Upper lobe of left lung (tissue), 6 donors: ENCODE data around the gene SLCO3A1. TPM values are rescaled to one million over a fixed set of nuclear protein-coding genes. Genes with fewer than 3 reads are reported as not detected.

Source experiments
- ATAC-seq, 2 donors: fragments of 200-7000 bp; cut with Tn5 transposase; one replicate each; pipeline ENCODE4 v1.9.1; 2022; ENCODE audit warnings: mild to moderate bottlenecking in 2 of 2, moderate library complexity in 2 of 2; ENCODE audit not compliant: low FRiP score in 2 of 2
- DNase-seq, 2 donors: peaks; one replicate each; pipeline ENCODE4 v3.0.0-alpha.2; 2019 to 2020
- H3K27ac ChIP-seq, 4 donors: fragments of 200-600 bp; sonication (generic); one replicate each; pipeline ENCODE4 v1.5.1; 2016 to 2019
- H3K27me3 ChIP-seq, 4 donors: fragments of 200-600 bp; sonication (generic); one replicate each; pipeline ENCODE4 v1.5.1; 2017 to 2019
- H3K36me3 ChIP-seq, 4 donors: fragments of 200-600 bp; sonication (generic); one replicate each; pipeline ENCODE4 v1.5.1; 2016 to 2019
- H3K4me1 ChIP-seq, 4 donors: fragments of 200-600 bp; sonication (generic); one replicate each; pipeline ENCODE4 v1.5.1; 2018 to 2019
- H3K4me3 ChIP-seq, 4 donors: fragments of 200-600 bp; sonication (generic); one replicate each; pipeline ENCODE4 v1.5.1; 2017 to 2019; ENCODE audit warnings: mild to moderate bottlenecking in 2 of 4, moderate library complexity in 1 of 4
- H3K9me3 ChIP-seq, 4 donors: fragments of 200-600 bp; sonication (generic); one replicate each; pipeline ENCODE4 v1.5.1; 2018 to 2019
- EP300 ChIP-seq, 4 donors: sonication (generic); formaldehyde crosslinking; IDR thresholded peaks; one replicate each; pipeline ENCODE4 v1.5.1; 2017; ENCODE audit warnings: antibody characterized with exemption in 4 of 4, control low read depth in 2 of 4
- POLR2A ChIP-seq, 4 donors: fragments of 450-650 bp; IDR thresholded peaks; one replicate each; pipeline ENCODE4 v1.5.1; 2016 to 2017; ENCODE audit warnings: antibody characterized with exemption in 4 of 4, mild to moderate bottlenecking in 2 of 4
- POLR2AphosphoS5 ChIP-seq, 2 donors: sonication (generic); formaldehyde crosslinking; IDR thresholded peaks; one replicate each; pipeline ENCODE4 v1.5.1; 2017; ENCODE audit warnings: antibody characterized with exemption in 2 of 2
- WGBS, 2 donors: methylation state at CpG; one replicate each; pipeline ENCODE4 v1.1.5; 2017 to 2018; 5-methylcytosine and 5-hydroxymethylcytosine counted together
- total RNA-seq, 6 donors: library from RNA; depleted of rRNA in 4 of 6; stranded (reverse); fragments of >200 nt in 4 of 6; gene quantifications; one replicate each; pipeline versions ENCODE4 v1.1.0 to v1.2.1, GENCODE V29; 2016 to 2021
- TF ChIP-seq, protein P1 (sequence below), 6 experiments: fragments of 450-650 bp in 4 of 6; fragments of 200-600 bp in 2 of 6; sonication (generic) in 2 of 6; IDR thresholded peaks; one replicate each; pipeline ENCODE4 v1.5.1; 2016 to 2019; ENCODE audit warnings: antibody characterized with exemption in 6 of 6
- donor health status: DM: no; HTN: no; CAD: no; lungs with moderate emphysema.
- donor health status: DM: no; HTN: yes; CAD: no; lungs with severe emphysema.

Gene SLCO3A1
- total RNA-seq, 6 donors from 2014 or later = 29.3 to 56.6 (median 46.7) TPM

DNA sequence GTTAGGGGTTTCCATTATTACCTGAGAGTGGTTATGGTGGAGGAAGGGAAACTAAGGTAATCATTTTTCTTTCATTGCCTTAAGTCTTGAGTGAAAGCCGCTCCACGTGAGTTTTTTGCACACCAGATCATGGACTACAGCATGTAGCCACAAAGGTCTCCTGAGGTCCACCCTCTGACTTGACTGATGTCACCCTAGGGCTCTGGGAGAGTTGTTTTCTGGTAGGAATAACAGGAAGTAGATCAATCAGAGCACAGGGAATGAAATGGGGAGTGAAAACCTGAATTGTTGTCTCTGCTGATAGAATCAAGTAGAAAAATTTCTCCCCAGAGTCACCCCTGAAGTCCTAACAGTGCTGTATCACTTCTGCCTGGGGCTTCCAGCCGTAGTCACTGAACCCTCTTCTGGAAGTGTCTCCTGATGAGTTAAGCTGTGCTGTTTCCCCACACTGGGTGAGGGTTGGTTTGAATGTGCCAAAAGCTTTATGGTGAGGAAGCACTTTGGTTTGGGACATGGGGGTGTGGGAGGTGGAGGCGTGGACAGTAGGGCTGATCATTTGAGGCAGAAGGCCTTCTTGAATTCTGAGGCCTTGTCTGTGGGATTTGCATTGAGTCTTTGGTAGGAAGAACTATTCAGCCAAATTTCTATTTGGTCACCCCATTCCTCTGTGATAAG, 64.3 kb downstream of the SLCO3A1 start:
- ATAC-seq (no peak), DNase-seq (no peak)
- WGBS, 2 donors = 85 to 87% methylated on average over 4 of the region's 4 CpGs
- H3K4me1 ChIP-seq = peaks cover 21 to 26% (median 24%) of the 10 kb centered on the region in 4 donors
- H3K4me3 ChIP-seq = no peak overlapping the region
- no peaks in the 10 kb centered on the region for H3K27me3 ChIP-seq
- peak overlapping the region in 1 of 4 donors; percentile 27 for H3K27ac ChIP-seq
- no peaks in the 10 kb centered on the region for H3K9me3 ChIP-seq
- TF ChIP-seq, protein P1, sequence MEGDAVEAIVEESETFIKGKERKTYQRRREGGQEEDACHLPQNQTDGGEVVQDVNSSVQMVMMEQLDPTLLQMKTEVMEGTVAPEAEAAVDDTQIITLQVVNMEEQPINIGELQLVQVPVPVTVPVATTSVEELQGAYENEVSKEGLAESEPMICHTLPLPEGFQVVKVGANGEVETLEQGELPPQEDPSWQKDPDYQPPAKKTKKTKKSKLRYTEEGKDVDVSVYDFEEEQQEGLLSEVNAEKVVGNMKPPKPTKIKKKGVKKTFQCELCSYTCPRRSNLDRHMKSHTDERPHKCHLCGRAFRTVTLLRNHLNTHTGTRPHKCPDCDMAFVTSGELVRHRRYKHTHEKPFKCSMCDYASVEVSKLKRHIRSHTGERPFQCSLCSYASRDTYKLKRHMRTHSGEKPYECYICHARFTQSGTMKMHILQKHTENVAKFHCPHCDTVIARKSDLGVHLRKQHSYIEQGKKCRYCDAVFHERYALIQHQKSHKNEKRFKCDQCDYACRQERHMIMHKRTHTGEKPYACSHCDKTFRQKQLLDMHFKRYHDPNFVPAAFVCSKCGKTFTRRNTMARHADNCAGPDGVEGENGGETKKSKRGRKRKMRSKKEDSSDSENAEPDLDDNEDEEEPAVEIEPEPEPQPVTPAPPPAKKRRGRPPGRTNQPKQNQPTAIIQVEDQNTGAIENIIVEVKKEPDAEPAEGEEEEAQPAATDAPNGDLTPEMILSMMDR (IDR thresholded peaks at IDR 0.05) = no peak
- TF ChIP-seq EP300 (IDR thresholded peaks at IDR 0.05) (no peak), POLR2AphosphoS5 (IDR thresholded peaks at IDR 0.05) (no peak)
- H3K36me3 ChIP-seq = peaks cover 0 to 15% (median 6%) of the 10 kb centered on the region in 4 donors

- Histone ChIP-seq H3K27me3 (no peaks in the 10 kb centered on the region), H3K9me3 (no peaks in the 10 kb centered on the region), H3K27ac (no peak overlapping the region), H3K4me1 (peaks cover 18 to 27% (median 23%) of the 10 kb centered on the region in 4 donors), H3K4me3 (no peak overlapping the region), H3K36me3 (peaks cover 0 to 15% (median 6%) of the 10 kb centered on the region in 4 donors)
- TF ChIP-seq, protein P1 (IDR thresholded peaks at IDR 0.05) = no peak
- no peak for TF ChIP-seq POLR2AphosphoS5 (IDR thresholded peaks at IDR 0.05)
- TF ChIP-seq EP300 (IDR thresholded peaks at IDR 0.05) = no peak
- no peak for TF ChIP-seq POLR2A (IDR thresholded peaks at IDR 0.05)
- DNase-seq (no peak), ATAC-seq (no peak)
- 88 to 91% methylated on average over 8 to 15 of the region's 15 CpGs for WGBS, 2 donors
Measured at GRCh38 chr15:91919014-91919534, 65.6 kb downstream of the SLCO3A1 start.

DNA sequence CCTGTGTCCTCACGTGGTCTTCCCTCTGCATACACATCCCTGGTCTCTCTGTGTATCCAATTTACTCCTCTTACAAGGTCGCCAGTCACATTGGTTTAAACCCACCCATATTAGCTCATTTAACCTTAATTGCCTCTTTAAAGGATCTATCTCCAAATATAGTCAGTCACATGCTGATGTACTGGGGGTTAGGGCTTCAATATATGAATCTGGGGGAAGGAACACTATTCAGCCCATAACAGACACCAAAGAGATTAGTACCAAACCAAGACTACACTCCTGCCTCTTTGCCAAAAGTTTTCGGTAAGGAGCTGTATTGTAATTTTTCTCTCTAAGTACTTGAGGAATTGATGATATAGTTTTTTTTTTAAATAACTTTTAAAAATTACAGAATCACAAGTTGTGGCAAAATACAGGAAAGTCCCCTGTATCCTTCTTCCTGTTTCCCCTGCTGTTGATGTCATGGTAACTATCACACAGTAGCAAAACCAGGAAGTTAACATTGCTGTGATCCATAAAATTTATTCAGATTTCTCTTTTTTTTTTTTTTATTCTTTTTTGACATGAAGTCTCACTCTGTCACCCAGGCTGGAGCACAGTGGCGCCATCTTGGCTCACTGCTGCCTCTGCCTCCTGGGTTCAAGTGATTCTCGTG, 67.8 kb downstream of the SLCO3A1 start:
- Histone ChIP-seq H3K4me3 (no peak overlapping the region), H3K9me3 (no peaks in the 10 kb centered on the region), H3K4me1 (peaks cover 29 to 46% (median 33%) of the 10 kb centered on the region in 4 donors), H3K27me3 (no peaks in the 10 kb centered on the region), H3K27ac (peak overlapping the region; percentile 3 to 61 (median 50)), H3K36me3 (peaks cover 0 to 8% (median 2%) of the 10 kb centered on the region in 4 donors)
- ATAC-seq = peak in 1 of 2 donors; percentile 72
- TF ChIP-seq POLR2A (IDR thresholded peaks at IDR 0.05) = no peak
- no peak for TF ChIP-seq EP300 (IDR thresholded peaks at IDR 0.05)
- DNase-seq = no peak
- 64 to 69% methylated on average over 5 of the region's 5 CpGs for WGBS, 2 donors

- Histone ChIP-seq H3K27me3 (no peaks in the 10 kb centered on the region), H3K9me3 (no peaks in the 10 kb centered on the region), H3K4me1 (peaks cover 29 to 49% (median 36%) of the 10 kb centered on the region in 4 donors), H3K27ac (peak overlapping the region; percentile 3 to 61 (median 50)), H3K4me3 (no peak overlapping the region), H3K36me3 (peaks cover 0 to 3% (median 0%) of the 10 kb centered on the region in 4 donors)
- TF ChIP-seq, protein P1 (IDR thresholded peaks at IDR 0.05) = no peak
- ATAC-seq = no peak
- 47 to 52% methylated on average over 12 of the region's 12 CpGs for WGBS, 2 donors
- DNase-seq = no peak
Measured at GRCh38 chr15:91921843-91922198, 68.3 kb downstream of the SLCO3A1 start.

GRCh38 chr15:91922646-91923547, 69.4 kb downstream of the SLCO3A1 start:
- no peak for ATAC-seq
- TF ChIP-seq POLR2AphosphoS5 (IDR thresholded peaks at IDR 0.05) (no peak), EP300 (IDR thresholded peaks at IDR 0.05) (no peak), POLR2A (IDR thresholded peaks at IDR 0.05) (no peak)
- TF ChIP-seq, protein P1 (IDR thresholded peaks at IDR 0.05) = no peak
- Histone ChIP-seq H3K36me3 (no peaks in the 10 kb centered on the region), H3K9me3 (no peaks in the 10 kb centered on the region), H3K27me3 (no peaks in the 10 kb centered on the region), H3K4me3 (no peak overlapping the region), H3K27ac (peak overlapping the region; percentile 35 to 61 (median 50)), H3K4me1 (peaks cover 29 to 56% (median 42%) of the 10 kb centered on the region in 4 donors)
- 67 to 68% methylated on average over 9 to 10 of the region's 10 CpGs for WGBS, 2 donors
- no peak for DNase-seq
